Gastroesophageal sphincter (tissue), 3 donors: ENCODE measurements around the gene IQGAP1.

Experiments
- EP300 ChIP-seq: sonication (generic); formaldehyde crosslinking; IDR thresholded peaks from one replicate; pipeline ENCODE4 v1.6.1; 2017; ENCODE audit warnings: antibody characterized with exemption, mild to moderate bottlenecking
- TF ChIP-seq, protein P1 (sequence below), 4 experiments: fragments of 200-600 bp in 2 of 4; fragments of 450-650 bp in 2 of 4; sonication (generic) in 1 of 4; IDR thresholded peaks; one replicate each; pipeline ENCODE4 v1.5.1; 2017 to 2019; ENCODE audit warnings: antibody characterized with exemption in 4 of 4, mild to moderate bottlenecking in 2 of 4, moderate library complexity in 2 of 4

DNA sequence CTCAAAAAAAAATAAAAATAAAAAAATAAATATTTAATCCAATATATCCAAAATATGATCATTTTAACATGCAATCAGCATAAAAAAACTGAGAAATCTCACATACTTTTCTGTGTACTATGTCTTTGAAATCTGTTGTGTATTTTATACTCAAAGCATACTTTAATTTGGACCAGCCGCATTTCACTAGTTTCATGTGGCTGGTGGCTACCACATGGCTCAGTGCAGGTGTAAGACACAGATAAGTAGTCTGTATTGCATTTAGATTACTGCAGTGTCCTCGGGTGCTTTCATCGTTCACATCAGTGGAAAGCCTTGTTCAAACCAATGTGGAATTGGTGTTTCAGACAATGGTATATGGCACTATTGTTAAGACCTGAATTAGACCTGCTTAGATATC is 152.7 kb downstream of the IQGAP1 start:
- TF ChIP-seq, protein P1, sequence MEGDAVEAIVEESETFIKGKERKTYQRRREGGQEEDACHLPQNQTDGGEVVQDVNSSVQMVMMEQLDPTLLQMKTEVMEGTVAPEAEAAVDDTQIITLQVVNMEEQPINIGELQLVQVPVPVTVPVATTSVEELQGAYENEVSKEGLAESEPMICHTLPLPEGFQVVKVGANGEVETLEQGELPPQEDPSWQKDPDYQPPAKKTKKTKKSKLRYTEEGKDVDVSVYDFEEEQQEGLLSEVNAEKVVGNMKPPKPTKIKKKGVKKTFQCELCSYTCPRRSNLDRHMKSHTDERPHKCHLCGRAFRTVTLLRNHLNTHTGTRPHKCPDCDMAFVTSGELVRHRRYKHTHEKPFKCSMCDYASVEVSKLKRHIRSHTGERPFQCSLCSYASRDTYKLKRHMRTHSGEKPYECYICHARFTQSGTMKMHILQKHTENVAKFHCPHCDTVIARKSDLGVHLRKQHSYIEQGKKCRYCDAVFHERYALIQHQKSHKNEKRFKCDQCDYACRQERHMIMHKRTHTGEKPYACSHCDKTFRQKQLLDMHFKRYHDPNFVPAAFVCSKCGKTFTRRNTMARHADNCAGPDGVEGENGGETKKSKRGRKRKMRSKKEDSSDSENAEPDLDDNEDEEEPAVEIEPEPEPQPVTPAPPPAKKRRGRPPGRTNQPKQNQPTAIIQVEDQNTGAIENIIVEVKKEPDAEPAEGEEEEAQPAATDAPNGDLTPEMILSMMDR (IDR thresholded peaks at IDR 0.05) = no peak
- TF ChIP-seq EP300 = no peak
